ENCODE data around the gene NPBWR2. TPM values are rescaled to one million over a fixed set of nuclear protein-coding genes. Genes with fewer than 3 reads are reported as not detected.
A peak's percentile ranks its signal among the peaks of the same experiment; 100 is the strongest.

NPBWR2 gene
- total RNA-seq, 2 experiments from 2014 or later, result not detected

GRCh38 chr20:64083378-64083803 is 24.0 kb downstream of the NPBWR2 start:
- Mint-ChIP-seq H3K4me1 (ENCODE audit: low read depth) (peaks cover 35% of the 10 kb centered on the region), H3K36me3 (ENCODE audit: low read depth) (peaks cover 6% of the 10 kb centered on the region), H3K27ac (no peak overlapping the region), H3K4me3 (peak overlapping the region; percentile 69), H3K27me3 (ENCODE audit: low read depth) (peaks cover 19% of the 10 kb centered on the region), H3K9me3 (ENCODE audit: insufficient read depth) (no peaks in the 10 kb centered on the region)
- ChIA-PET POLR2A (interaction anchor here (0.8 kb wide), 1 partner anchor 170 kb away, joined by 3 read pairs; no protein-coding TSS in a partner anchor), CTCF (interaction anchor here (0.6 to 3.1 kb wide), 18 partner anchors 10 to 173 kb away, joined by 3 to 48 read pairs (median 4); partner anchors contain the start of gene SAMD10)
- DNase-seq, result peak; percentile 78
- peak; percentile 48 for ATAC-seq

GRCh38 chr20:64082820-64083377 is 24.5 kb downstream of the NPBWR2 start:
- no peak for ATAC-seq
- H3K27me3 Mint-ChIP-seq (ENCODE audit: low read depth), result peaks cover 16% of the 10 kb centered on the region
- peaks cover 35% of the 10 kb centered on the region for H3K4me1 Mint-ChIP-seq (ENCODE audit: low read depth)
- DNase-seq, result no peak
- H3K36me3 Mint-ChIP-seq (ENCODE audit: low read depth), result peaks cover 8% of the 10 kb centered on the region
- no peak overlapping the region for H3K27ac Mint-ChIP-seq
- ChIA-PET CTCF (interaction anchor here (1.1 to 3.1 kb wide), 11 partner anchors 10 to 103 kb away, joined by 3 to 48 read pairs (median 4); partner anchors contain the start of genes NPBWR2 and SAMD10), POLR2A (interaction anchor here (0.7 to 0.8 kb wide), 2 partner anchors 171 to 173 kb away, joined by 3 read pairs; partner anchors contain the start of gene PCMTD2)
- no peaks in the 10 kb centered on the region for H3K9me3 Mint-ChIP-seq (ENCODE audit: insufficient read depth)
- peak overlapping the region; percentile 69 for H3K4me3 Mint-ChIP-seq

GRCh38 chr20:64082126-64082731 is 25.1 kb downstream of the NPBWR2 start:
- Mint-ChIP-seq H3K36me3 (ENCODE audit: low read depth) (peaks cover 11% of the 10 kb centered on the region), H3K4me3 (peak overlapping the region; percentile 60), H3K4me1 (ENCODE audit: low read depth) (peaks cover 36% of the 10 kb centered on the region), H3K27me3 (ENCODE audit: low read depth) (peaks cover 16% of the 10 kb centered on the region), H3K27ac (peak overlapping the region; percentile 25), H3K9me3 (ENCODE audit: insufficient read depth) (no peaks in the 10 kb centered on the region)
- ChIA-PET POLR2A (interaction anchor here (0.7 kb wide), 2 partner anchors 39 to 174 kb away, joined by 3 read pairs; partner anchors contain the start of gene PCMTD2), CTCF (interaction anchor here (1.6 to 3.1 kb wide), 5 partner anchors 18 to 44 kb away, joined by 3 to 48 read pairs (median 6); partner anchors contain the start of gene NPBWR2)
- no peak for DNase-seq
- no peak for ATAC-seq

GRCh38 chr20:64081624-64081964 is 25.8 kb downstream of the NPBWR2 start:
- peaks cover 40% of the 10 kb centered on the region for H3K4me1 Mint-ChIP-seq (ENCODE audit: low read depth)
- CTCF ChIA-PET, result interaction anchor here (1.1 to 2.7 kb wide), 3 partner anchors 21 to 39 kb away, joined by 3 to 20 read pairs (median 3); partner anchors contain the start of gene NPBWR2
- DNase-seq, result no peak
- no peak for ATAC-seq
- H3K4me3 Mint-ChIP-seq, result no peak overlapping the region
- peaks cover 16% of the 10 kb centered on the region for H3K27me3 Mint-ChIP-seq (ENCODE audit: low read depth)
- H3K9me3 Mint-ChIP-seq (ENCODE audit: insufficient read depth), result no peaks in the 10 kb centered on the region
- POLR2A ChIA-PET, result interaction anchor here (0.7 kb wide), 1 partner anchor 39 kb away, joined by 3 read pairs; no protein-coding TSS in a partner anchor
- H3K27ac Mint-ChIP-seq, result no peak overlapping the region
- peaks cover 15% of the 10 kb centered on the region for H3K36me3 Mint-ChIP-seq (ENCODE audit: low read depth)

GRCh38 chr20:64080813-64081623 is 26.3 kb downstream of the NPBWR2 start:
- Mint-ChIP-seq H3K9me3 (ENCODE audit: insufficient read depth) (no peaks in the 10 kb centered on the region), H3K4me3 (peak overlapping the region; percentile 77), H3K4me1 (ENCODE audit: low read depth) (peaks cover 46% of the 10 kb centered on the region), H3K27ac (peak overlapping the region; percentile 73), H3K36me3 (ENCODE audit: low read depth) (peaks cover 21% of the 10 kb centered on the region), H3K27me3 (ENCODE audit: low read depth) (peaks cover 13% of the 10 kb centered on the region)
- DNase-seq (no peak), ATAC-seq (no peak)
- POLR2A ChIA-PET, result no interaction called here
- CTCF ChIA-PET, result interaction anchor here (0.9 to 2.7 kb wide), 5 partner anchors 21 to 102 kb away, joined by 3 to 20 read pairs (median 3); partner anchors contain the start of genes NPBWR2, PRPF6 and SAMD10

GRCh38 chr20:64080013-64080812 is 27.2 kb downstream of the NPBWR2 start, which contains the start of gene OPRL1:
TSS of gene OPRL1 (plus strand) at chr20:64080082. CDS start at chr20:64092721, 12,639 bp downstream.
- CTCF ChIA-PET, result interaction anchor here (0.9 to 2.8 kb wide), 12 partner anchors 11 to 542 kb away, joined by 3 to 20 read pairs (median 4); partner anchors contain the start of genes PRPF6, SAMD10 and TPD52L2
- Mint-ChIP-seq H3K4me1 (ENCODE audit: low read depth) (peaks cover 54% of the 10 kb centered on the region), H3K27me3 (ENCODE audit: low read depth) (peaks cover 6% of the 10 kb centered on the region), H3K36me3 (ENCODE audit: low read depth) (peaks cover 29% of the 10 kb centered on the region), H3K27ac (peak within 1 kb of the TSS; percentile 93), H3K4me3 (peak within 1 kb of the TSS; percentile 96), H3K9me3 (ENCODE audit: insufficient read depth) (no peaks in the 10 kb centered on the region)
- POLR2A ChIA-PET, result interaction anchor here (0.7 to 1.1 kb wide), 4 partner anchors 14 to 43 kb away, joined by 3 to 5 read pairs (median 4); no protein-coding TSS in a partner anchor
- DNase-seq (peak; percentile 56), ATAC-seq (peak; percentile 49)

- DNase-seq (peak; percentile 86), ATAC-seq (peak; percentile 41)
- peak within 1 kb of the TSS; percentile 96 for H3K4me3 Mint-ChIP-seq
- H3K27ac Mint-ChIP-seq, result peak within 1 kb of the TSS; percentile 93
- ChIA-PET CTCF (interaction anchor here (0.7 to 2.8 kb wide), 13 partner anchors 10 to 542 kb away, joined by 3 to 20 read pairs (median 3); partner anchors contain the start of genes PRPF6 and TPD52L2), POLR2A (interaction anchor here (0.7 to 1.1 kb wide), 6 partner anchors 13 to 558 kb away, joined by 3 to 5 read pairs (median 4); partner anchors contain the start of gene TPD52L2)
- H3K27me3 Mint-ChIP-seq (ENCODE audit: low read depth), result peaks cover 3% of the 10 kb centered on the region
- peaks cover 34% of the 10 kb centered on the region for H3K36me3 Mint-ChIP-seq (ENCODE audit: low read depth)
- peaks cover 54% of the 10 kb centered on the region for H3K4me1 Mint-ChIP-seq (ENCODE audit: low read depth)
- no peaks in the 10 kb centered on the region for H3K9me3 Mint-ChIP-seq (ENCODE audit: insufficient read depth)
These were observed 27.9 kb downstream of the NPBWR2 start, which contains the start of gene RGS19 for GRCh38 chr20:64079273-64080012. TSS of gene RGS19 (minus strand) at chr20:64079518. CDS start at chr20:64076886, 2,632 bp downstream.

GRCh38 chr20:64078934-64079272 is 28.5 kb downstream of the NPBWR2 start:
- CTCF ChIA-PET, result interaction anchor here (0.7 to 2.8 kb wide), 13 partner anchors 10 to 541 kb away, joined by 3 to 20 read pairs (median 4); partner anchors contain the start of genes PRPF6 and TPD52L2
- Mint-ChIP-seq H3K27me3 (ENCODE audit: low read depth) (no peaks in the 10 kb centered on the region), H3K4me1 (ENCODE audit: low read depth) (peaks cover 55% of the 10 kb centered on the region), H3K27ac (peak overlapping the region; percentile 93), H3K4me3 (peak overlapping the region; percentile 96), H3K36me3 (ENCODE audit: low read depth) (peaks cover 38% of the 10 kb centered on the region), H3K9me3 (ENCODE audit: insufficient read depth) (no peaks in the 10 kb centered on the region)
- POLR2A ChIA-PET, result interaction anchor here (0.8 to 1.0 kb wide), 4 partner anchors 12 to 558 kb away, joined by 3 to 5 read pairs (median 4); partner anchors contain the start of gene TPD52L2
- ATAC-seq (no peak), DNase-seq (no peak)

- Mint-ChIP-seq H3K9me3 (ENCODE audit: insufficient read depth) (no peaks in the 10 kb centered on the region), H3K27ac (peak overlapping the region; percentile 93), H3K27me3 (ENCODE audit: low read depth) (no peaks in the 10 kb centered on the region), H3K4me1 (ENCODE audit: low read depth) (peaks cover 55% of the 10 kb centered on the region), H3K36me3 (ENCODE audit: low read depth) (peaks cover 44% of the 10 kb centered on the region), H3K4me3 (peak overlapping the region; percentile 96)
- POLR2A ChIA-PET, result interaction anchor here (0.7 to 2.2 kb wide), 3 partner anchors 11 to 420 kb away, joined by 3 to 11 read pairs (median 5); partner anchors contain the start of gene RTEL1
- DNase-seq (peak; percentile 90), ATAC-seq (peak; percentile 59)
- CTCF ChIA-PET, result interaction anchor here (0.8 to 2.8 kb wide), 10 partner anchors 9 to 213 kb away, joined by 3 to 18 read pairs (median 5); partner anchors contain the start of genes PRPF6 and TPD52L2
These were observed 29.4 kb downstream of the NPBWR2 start for GRCh38 chr20:64077876-64078551.
